LNCAP (cell line): ENCODE data around the gene PFN2.

Experiments
- TF ChIP-seq, protein P1 (sequence below): fragments of 450-650 bp; IDR thresholded peaks from 2 replicates; pipeline ENCODE4 v1.5.1; 2017; ENCODE audit warnings: mild to moderate bottlenecking

PFN2 gene

DNA sequence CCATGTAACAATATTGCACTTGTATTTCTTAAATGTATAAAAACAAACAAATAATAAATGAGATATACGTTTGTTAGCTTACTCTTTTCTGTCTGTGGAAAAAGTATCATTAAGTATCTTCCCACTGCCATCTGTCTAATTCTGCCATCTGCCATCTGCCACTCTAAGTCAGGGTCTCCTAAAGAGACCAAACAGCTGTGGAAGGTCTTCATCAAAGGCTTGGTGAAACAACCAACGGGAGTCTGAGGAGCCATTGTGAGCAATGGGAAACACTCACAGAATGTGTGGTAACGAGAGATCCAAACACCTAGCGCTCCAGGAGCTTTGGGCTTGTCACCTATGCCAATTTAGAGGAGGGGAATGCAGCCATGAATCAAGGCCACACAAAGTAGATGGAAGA, 28.7 kb upstream of the PFN2 start:
- TF ChIP-seq, protein P1, sequence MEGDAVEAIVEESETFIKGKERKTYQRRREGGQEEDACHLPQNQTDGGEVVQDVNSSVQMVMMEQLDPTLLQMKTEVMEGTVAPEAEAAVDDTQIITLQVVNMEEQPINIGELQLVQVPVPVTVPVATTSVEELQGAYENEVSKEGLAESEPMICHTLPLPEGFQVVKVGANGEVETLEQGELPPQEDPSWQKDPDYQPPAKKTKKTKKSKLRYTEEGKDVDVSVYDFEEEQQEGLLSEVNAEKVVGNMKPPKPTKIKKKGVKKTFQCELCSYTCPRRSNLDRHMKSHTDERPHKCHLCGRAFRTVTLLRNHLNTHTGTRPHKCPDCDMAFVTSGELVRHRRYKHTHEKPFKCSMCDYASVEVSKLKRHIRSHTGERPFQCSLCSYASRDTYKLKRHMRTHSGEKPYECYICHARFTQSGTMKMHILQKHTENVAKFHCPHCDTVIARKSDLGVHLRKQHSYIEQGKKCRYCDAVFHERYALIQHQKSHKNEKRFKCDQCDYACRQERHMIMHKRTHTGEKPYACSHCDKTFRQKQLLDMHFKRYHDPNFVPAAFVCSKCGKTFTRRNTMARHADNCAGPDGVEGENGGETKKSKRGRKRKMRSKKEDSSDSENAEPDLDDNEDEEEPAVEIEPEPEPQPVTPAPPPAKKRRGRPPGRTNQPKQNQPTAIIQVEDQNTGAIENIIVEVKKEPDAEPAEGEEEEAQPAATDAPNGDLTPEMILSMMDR: no peak

DNA sequence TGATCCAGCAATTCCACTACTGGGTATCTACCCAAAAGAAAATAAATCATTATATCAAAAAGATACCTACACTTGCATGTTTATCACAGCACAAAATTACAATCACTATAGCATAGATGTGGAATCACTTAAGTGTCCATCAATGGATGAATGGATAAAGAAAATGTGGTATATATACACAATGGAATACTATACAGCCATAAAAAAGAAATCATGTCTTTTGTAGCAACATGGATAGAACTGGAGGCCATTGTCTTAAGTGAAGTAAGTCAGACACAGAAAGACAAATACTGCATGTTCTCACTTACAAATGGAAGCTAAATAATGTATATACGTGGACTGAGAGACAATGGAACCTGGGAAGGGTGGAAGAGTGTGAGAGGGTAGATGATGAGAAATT, 28.3 kb upstream of the PFN2 start:
- TF ChIP-seq, protein P1: no peak

DNA sequence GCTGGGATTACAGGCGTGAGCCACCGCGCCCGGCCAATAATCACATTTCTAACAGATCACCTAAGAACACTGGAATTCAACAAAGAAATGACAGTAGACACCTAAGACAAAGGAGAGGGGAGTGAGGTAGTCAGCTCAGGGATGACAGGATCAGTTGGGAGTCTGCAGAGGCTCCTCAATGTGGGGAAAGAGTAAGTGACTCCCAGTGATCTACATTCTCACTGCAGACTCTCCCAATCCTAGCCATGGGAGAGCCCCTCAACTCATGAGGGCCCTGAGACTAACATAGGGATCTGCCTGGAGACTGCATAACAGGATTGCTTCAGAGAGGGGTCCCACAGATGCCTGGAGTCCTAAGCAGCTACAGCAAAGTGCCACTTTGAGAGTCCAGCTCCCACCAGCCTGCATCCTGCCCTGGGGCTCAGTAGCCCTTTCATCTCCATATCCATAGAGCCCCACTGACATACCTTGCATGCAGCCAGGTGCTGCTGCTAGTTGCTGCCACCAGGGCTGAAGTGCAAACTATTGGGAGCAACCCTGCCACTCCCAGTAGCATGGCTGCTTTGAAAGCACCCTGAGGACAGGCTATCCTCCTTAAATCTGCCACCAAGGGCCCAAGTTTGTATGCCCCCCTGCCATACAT, 21.8 kb upstream of the PFN2 start:
- TF ChIP-seq, protein P1: no peak

DNA sequence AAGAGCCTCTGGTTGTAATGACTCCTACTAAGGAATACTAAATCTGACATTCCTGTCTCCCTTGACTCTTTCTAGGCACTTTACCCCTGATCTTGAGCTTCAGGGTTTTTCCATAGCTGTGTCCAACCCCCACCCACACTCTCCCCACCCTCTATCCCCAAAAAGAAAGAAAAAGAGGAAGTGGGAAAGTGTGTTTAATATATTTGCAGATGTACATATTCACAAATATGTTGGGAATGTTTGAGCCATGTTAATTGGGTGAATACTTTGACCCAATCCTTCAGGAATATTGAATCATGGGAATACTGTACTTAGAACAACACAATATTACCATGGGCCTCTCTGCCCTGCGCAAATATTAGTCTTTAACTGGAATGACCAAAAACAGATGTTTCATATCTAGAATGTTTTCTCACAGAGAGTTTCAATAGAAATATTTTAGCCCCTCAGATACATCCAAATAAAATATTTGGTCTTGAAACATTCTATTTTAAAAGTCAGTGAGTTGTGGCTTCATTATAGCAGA, 19.8 kb upstream of the PFN2 start:
- TF ChIP-seq, protein P1: no peak

DNA sequence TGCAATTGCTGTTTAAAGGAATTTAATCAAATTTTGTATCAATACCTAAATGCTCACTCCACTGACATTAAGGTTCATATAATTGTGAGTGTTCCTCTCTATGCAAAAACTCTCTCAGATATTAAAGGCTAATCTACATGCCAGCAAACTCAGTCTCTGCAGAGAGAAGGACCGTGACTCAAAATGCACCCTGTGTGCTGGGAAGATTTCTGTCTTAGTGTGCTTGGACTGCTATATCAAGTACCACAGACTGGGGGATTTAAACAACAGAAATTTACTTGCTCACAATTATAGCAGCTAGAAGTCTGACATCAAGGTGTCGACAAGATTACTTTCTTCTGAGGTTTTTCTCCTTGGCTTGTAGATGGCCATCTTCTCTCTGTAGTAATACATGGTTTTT, 18.6 kb upstream of the PFN2 start:
- TF ChIP-seq, protein P1: no peak

DNA sequence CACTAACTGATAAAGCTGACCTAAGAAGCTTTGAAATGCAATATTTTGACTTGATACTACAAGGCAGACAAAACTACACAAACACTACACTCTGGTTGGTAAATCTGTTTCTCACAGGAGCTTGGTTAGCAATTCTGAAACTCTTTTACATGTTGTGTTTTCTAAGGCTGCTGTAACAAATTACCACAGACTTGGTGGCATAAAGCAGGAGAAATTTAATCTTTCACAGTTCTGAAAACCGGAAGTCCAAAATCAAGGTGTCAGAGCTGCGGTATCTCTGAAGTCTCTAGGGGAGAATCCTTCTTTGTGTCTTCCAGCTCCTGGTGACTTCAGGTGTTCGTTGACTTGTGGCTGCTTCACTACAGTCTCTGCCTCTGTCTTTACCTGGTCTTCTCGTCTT, 12.9 kb upstream of the PFN2 start:
- TF ChIP-seq, protein P1: no peak

DNA sequence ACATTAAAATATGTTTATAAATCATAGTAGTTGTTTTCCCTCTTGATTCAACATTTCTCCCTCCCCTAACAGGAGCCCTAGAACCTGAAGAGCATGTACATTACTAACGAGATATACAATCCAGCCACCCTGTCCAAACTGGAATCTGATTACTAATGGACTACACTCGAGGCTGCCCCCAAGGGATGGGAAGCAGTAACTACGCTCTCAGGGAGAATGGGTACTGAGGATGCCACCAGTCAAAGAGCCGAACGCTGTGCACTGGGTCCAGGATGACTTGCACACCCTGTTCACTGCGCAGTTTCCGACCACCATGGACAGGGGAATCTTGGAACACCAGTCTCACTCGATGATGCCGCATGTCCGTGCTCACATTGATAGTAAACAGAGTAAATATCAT, 11.3 kb upstream of the PFN2 start:
- TF ChIP-seq, protein P1: peak; percentile 14; the same call in 1 of the 2 replicates

DNA sequence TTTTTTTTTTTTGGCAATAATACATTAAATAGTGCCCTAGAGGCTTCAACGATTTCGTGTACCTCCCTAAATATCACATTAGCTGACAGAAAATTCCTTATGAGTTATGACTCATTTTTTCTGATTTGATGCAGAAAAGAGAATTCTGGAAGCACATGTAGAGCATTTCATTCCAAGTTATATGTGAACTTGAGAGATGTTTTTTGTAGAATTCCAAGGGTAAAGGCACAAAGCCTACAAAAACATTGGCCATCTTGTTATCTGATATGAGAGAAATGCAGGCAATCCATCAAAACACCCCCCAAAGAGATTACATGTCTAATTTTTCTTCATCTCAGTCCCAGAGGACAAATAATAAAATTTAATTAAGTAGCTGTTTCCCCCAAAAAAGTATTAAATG, 6.7 kb upstream of the PFN2 start:
- TF ChIP-seq, protein P1: no peak
